ENCODE data around the gene LPP. TPM values are rescaled to one million over a fixed set of nuclear protein-coding genes. Genes with fewer than 3 reads are reported as not detected.

Gene LPP
- total RNA-seq, 4 donors from 2014 or later, result 1,872 to 3,079 (median 2,300) TPM

- Histone ChIP-seq H3K4me1 (peaks cover 75 to 100% (median 97%) of the 10 kb centered on the region in 4 donors), H3K27ac (replicated peaks in 1 of 4) (peak overlapping the region; percentile 90 to 98 (median 93))
- 55% methylated on average over 4 of the region's 4 CpGs for WGBS
Observed at GRCh38 chr3:188269040-188269439, 115.1 kb downstream of the LPP start.

GRCh38 chr3:188270423-188270972, 116.5 kb downstream of the LPP start:
- Histone ChIP-seq H3K9me3 (no peaks in the 10 kb centered on the region), H3K36me3 (peaks cover 0 to 4% (median 0%) of the 10 kb centered on the region in 4 donors), H3K4me1 (peaks cover 73 to 100% (median 97%) of the 10 kb centered on the region in 4 donors), H3K27ac (replicated peaks in 1 of 4) (peak overlapping the region; percentile 90 to 98 (median 93)), H3K4me3 (peak overlapping the region in 1 of 4 donors; percentile 11), H3K27me3 (no peaks in the 10 kb centered on the region)
- WGBS, result 20% methylated on average over 3 of the region's 3 CpGs
- intact Hi-C loops (cut with DNase I), result loop anchor here (10.0 kb wide), 1 partner anchor 684 kb away; no protein-coding TSS in a partner anchor
- no peak for DNase-seq (ENCODE audit: extremely low spot score)
- TF ChIP-seq CTCF (IDR thresholded peaks at IDR 0.05) (peak in 2 of 3 experiments; percentile 43 to 65), POLR2A (IDR thresholded peaks at IDR 0.05; ENCODE audit: low read depth) (no peak), POLR2AphosphoS5 (IDR thresholded peaks at IDR 0.05) (peak in 1 of 2 donors; percentile 93), EP300 (IDR thresholded peaks at IDR 0.05) (peak; percentile 97)

More at GRCh38 chr3:188269040-188269439, 115.1 kb downstream of the LPP start:
- Histone ChIP-seq H3K4me3 (no peak overlapping the region), H3K9me3 (no peaks in the 10 kb centered on the region), H3K27me3 (no peaks in the 10 kb centered on the region), H3K36me3 (no peaks in the 10 kb centered on the region)
- intact Hi-C loops (cut with DNase I), result loop anchor here (5.0 kb wide), 3 partner anchors 42 to 522 kb away; partner anchors contain the start of gene BCL6
- DNase-seq (ENCODE audit: extremely low spot score), result no peak
- TF ChIP-seq EP300 (IDR thresholded peaks at IDR 0.05) (no peak), POLR2AphosphoS5 (IDR thresholded peaks at IDR 0.05) (no peak), CTCF (IDR thresholded peaks at IDR 0.05) (no peak), POLR2A (IDR thresholded peaks at IDR 0.05; ENCODE audit: low read depth) (no peak)

GRCh38 chr3:188271226-188271914, 117.4 kb downstream of the LPP start:
- Histone ChIP-seq H3K27ac (replicated peaks in 1 of 4) (peak overlapping the region; percentile 90 to 98 (median 93)), H3K4me1 (peaks cover 73 to 100% (median 98%) of the 10 kb centered on the region in 4 donors), H3K36me3 (peaks cover 0 to 13% (median 0%) of the 10 kb centered on the region in 4 donors), H3K4me3 (peak overlapping the region in 1 of 4 donors; percentile 10), H3K9me3 (no peaks in the 10 kb centered on the region), H3K27me3 (no peaks in the 10 kb centered on the region)
- intact Hi-C loops (cut with DNase I), result loop anchor here (10.0 kb wide), 1 partner anchor 683 kb away; no protein-coding TSS in a partner anchor
- DNase-seq (ENCODE audit: extremely low spot score), result no peak
- no peak for TF ChIP-seq POLR2A (IDR thresholded peaks at IDR 0.05; ENCODE audit: low read depth)
- TF ChIP-seq CTCF (IDR thresholded peaks at IDR 0.05), result no peak
- no peak for TF ChIP-seq POLR2AphosphoS5 (IDR thresholded peaks at IDR 0.05)
- TF ChIP-seq EP300 (IDR thresholded peaks at IDR 0.05), result no peak
- WGBS, result 63% methylated on average over 5 of the region's 5 CpGs

- WGBS, result 58% methylated on average over 11 of the region's 12 CpGs
- intact Hi-C loops (cut with DNase I), result loop anchor here (10.0 kb wide), 1 partner anchor 682 kb away; no protein-coding TSS in a partner anchor
- peaks cover 0 to 17% (median 0%) of the 10 kb centered on the region in 4 donors for H3K36me3 ChIP-seq
- H3K4me1 ChIP-seq, result peaks cover 61 to 100% (median 98%) of the 10 kb centered on the region in 4 donors
- DNase-seq (ENCODE audit: extremely low spot score), result no peak
- TF ChIP-seq POLR2AphosphoS5 (IDR thresholded peaks at IDR 0.05), result no peak
- no peak for TF ChIP-seq EP300 (IDR thresholded peaks at IDR 0.05)
- no peak for TF ChIP-seq POLR2A (IDR thresholded peaks at IDR 0.05; ENCODE audit: low read depth)
- no peak for TF ChIP-seq CTCF (IDR thresholded peaks at IDR 0.05)
- H3K4me3 ChIP-seq, result no peak overlapping the region
- H3K9me3 ChIP-seq, result no peaks in the 10 kb centered on the region
- H3K27ac ChIP-seq (replicated peaks in 1 of 4), result peak overlapping the region; percentile 90 to 98 (median 93)
- no peaks in the 10 kb centered on the region for H3K27me3 ChIP-seq
Observed at GRCh38 chr3:188272481-188273372, 118.8 kb downstream of the LPP start.
